ENCODE measurements around the gene CNRIP1.

- TF ChIP-seq CTCF (IDR thresholded peaks at IDR 0.05; ENCODE audit: low read depth, low read length) (no peak), POLR2A (IDR thresholded peaks at IDR 0.05; ENCODE audit: extremely low read depth, insufficient read length) (no peak), MAX (IDR thresholded peaks at IDR 0.05; ENCODE audit: low read depth, low read length) (no peak)
Measured at GRCh38 chr2:68352651-68353391, 33.1 kb upstream of the CNRIP1 start.

Measured in NB4 (cell line).